GM23338 (cell line): ENCODE data around the gene DLGAP4. TPM values are rescaled to one million over a fixed set of nuclear protein-coding genes. Genes with fewer than 3 reads are reported as not detected.

Source experiments
- ATAC-seq: fragments of 200-7000 bp; cut with Tn5 transposase; 3 replicates; pipeline ENCODE4 v1.9.1; 2020
- DNase-seq: peaks from one replicate; pipeline ENCODE4 v3.0.0-alpha.2; 2015; ENCODE audit warnings: low spot score
- H2AFZ ChIP-seq: fragments of 200-600 bp; sonication (generic); 2 replicates; pipeline ENCODE4 v1.8.0; 2016; ENCODE audit warnings: antibody characterized with exemption, mild to moderate bottlenecking, moderate library complexity
- H3F3A ChIP-seq: fragments of 200-600 bp; sonication (generic); replicated peaks from 2 replicates; pipeline ENCODE4 v1.8.0; 2017; ENCODE audit warnings: antibody characterized with exemption, mixed run types, low read depth
- H3K27ac ChIP-seq: fragments of 200-600 bp; sonication (generic); 2 replicates; pipeline ENCODE4 v1.6.1; 2016; ENCODE audit warnings: low read depth
- H3K27me3 ChIP-seq: fragments of 200-600 bp; sonication (generic); 2 replicates; pipeline ENCODE4 v1.8.0; 2016; ENCODE audit warnings: mild to moderate bottlenecking, mixed run types, moderate library complexity; ENCODE audit not compliant: insufficient read depth
- H3K36me3 ChIP-seq: fragments of 200-600 bp; sonication (generic); 2 replicates; pipeline ENCODE4 v1.8.0; 2016; ENCODE audit warnings: mild to moderate bottlenecking; ENCODE audit not compliant: insufficient read depth
- H3K4me1 ChIP-seq: fragments of 200-600 bp; sonication (generic); 2 replicates; pipeline ENCODE4 v1.8.0; 2016; ENCODE audit warnings: mild to moderate bottlenecking, moderate library complexity; ENCODE audit not compliant: insufficient read depth
- H3K4me2 ChIP-seq: fragments of 200-600 bp; sonication (generic); 2 replicates; pipeline ENCODE4 v1.7.1; 2017; ENCODE audit warnings: mixed run types
- H3K4me3 ChIP-seq: fragments of 200-600 bp; sonication (generic); 2 replicates; pipeline ENCODE4 v1.6.1; 2016; ENCODE audit warnings: mixed run types
- H3K79me2 ChIP-seq: fragments of 200-600 bp; sonication (generic); replicated peaks from 2 replicates; pipeline ENCODE4 v1.8.0; 2017; ENCODE audit warnings: mild to moderate bottlenecking; ENCODE audit not compliant: insufficient read depth
- H3K9me2 ChIP-seq: fragments of 200-600 bp; sonication (generic); 2 replicates; pipeline ENCODE4 v1.8.0; 2017; ENCODE audit not compliant: insufficient read depth
- H4K20me1 ChIP-seq: fragments of 200-600 bp; sonication (generic); replicated peaks from 2 replicates; pipeline ENCODE4 v1.8.0; 2017; ENCODE audit warnings: mild to moderate bottlenecking; ENCODE audit not compliant: insufficient read depth
- H3K27ac Mint-ChIP-seq: 2 replicates; pipeline ENCODE4 v1.8.0; 2020; ENCODE audit warnings: inconsistent platforms, mild to moderate bottlenecking, moderate library complexity, mixed read lengths
- H3K27me3 Mint-ChIP-seq: 3 replicates; pipeline ENCODE4 v1.8.0; 2022; ENCODE audit warnings: low read depth, mild to moderate bottlenecking, moderate library complexity, mixed read lengths, inconsistent platforms; ENCODE audit not compliant: insufficient read depth, poor library complexity
- H3K36me3 Mint-ChIP-seq: 3 replicates; pipeline ENCODE4 v1.8.0; 2021; ENCODE audit warnings: low read depth, mild to moderate bottlenecking, inconsistent platforms, moderate library complexity, mixed read lengths
- H3K4me1 Mint-ChIP-seq: 3 replicates; pipeline ENCODE4 v1.8.0; 2020; ENCODE audit warnings: mild to moderate bottlenecking, inconsistent platforms, mixed read lengths
- H3K4me3 Mint-ChIP-seq: 3 replicates; pipeline ENCODE4 v1.8.0; 2021; ENCODE audit warnings: moderate library complexity, mild to moderate bottlenecking, inconsistent platforms, mixed read lengths
- H3K9me3 Mint-ChIP-seq: 3 replicates; pipeline ENCODE4 v1.8.0; 2020; ENCODE audit warnings: moderate library complexity, mild to moderate bottlenecking, inconsistent platforms, mixed read lengths
- CREB1 ChIP-seq: fragments of 250-450 bp; sonication (Bioruptor Pico); IDR thresholded peaks from 2 replicates; pipeline ENCODE4 v1.5.0; 2020; ENCODE audit warnings: low read depth, mild to moderate bottlenecking, moderate library complexity
- EZH2 ChIP-seq: fragments of 200-600 bp; sonication (generic); IDR thresholded peaks from one replicate; pipeline ENCODE4 v1.8.0; 2017; ENCODE audit warnings: antibody characterized with exemption, mild to moderate bottlenecking, low read depth; ENCODE audit not compliant: unreplicated experiment
- EZH2phosphoT487 ChIP-seq: fragments of 200-600 bp; sonication (generic); IDR thresholded peaks from one replicate; pipeline ENCODE4 v1.8.1; 2018; ENCODE audit warnings: antibody characterized with exemption; ENCODE audit not compliant: unreplicated experiment
- JUNB ChIP-seq: IDR thresholded peaks from one replicate; pipeline ENCODE4 v1.6.1; 2016; ENCODE audit warnings: antibody characterized with exemption; ENCODE audit not compliant: unreplicated experiment
- NANOG ChIP-seq: IDR thresholded peaks from 2 replicates; pipeline ENCODE4 v1.6.1; 2016; ENCODE audit warnings: antibody characterized with exemption, borderline replicate concordance
- STAT1 ChIP-seq: IDR thresholded peaks from one replicate; pipeline ENCODE4 v1.6.1; 2016; ENCODE audit warnings: antibody characterized with exemption; ENCODE audit not compliant: unreplicated experiment
- ZNF114 ChIP-seq: fragments of 250-450 bp; sonication (Bioruptor Pico); IDR thresholded peaks from 2 replicates; pipeline ENCODE4 v1.5.0; 2020; ENCODE audit warnings: mild to moderate bottlenecking, moderate library complexity
- ZNF331 ChIP-seq: fragments of 250-450 bp; sonication (Bioruptor Pico); IDR thresholded peaks from 2 replicates; pipeline ENCODE4 v1.5.0; 2020; ENCODE audit warnings: low read depth, mild to moderate bottlenecking, moderate library complexity
- polyA plus RNA-seq: library from polyadenylated mRNA; unstranded; fragments of >200 nt; fragmentation: Nextera tagmentation; extraction: Ambion mirVana; gene quantifications from 2 replicates; pipeline ENCODE4 v1.2.1, GENCODE V29; 2016
- total RNA-seq: library from RNA; depleted of rRNA; stranded (reverse); fragments of >200 nt; shearing (Covaris generic); gene quantifications from 2 replicates; pipeline ENCODE4 v1.2.3, GENCODE V29; 2014
- TF ChIP-seq, protein P1 (sequence below): IDR thresholded peaks from 2 replicates; pipeline ENCODE4 v1.6.1; 2016; ENCODE audit warnings: antibody characterized with exemption
- TF ChIP-seq, protein P2 (sequence below): IDR thresholded peaks from one replicate; pipeline ENCODE4 v1.6.1; 2018; ENCODE audit warnings: antibody characterized with exemption; ENCODE audit not compliant: unreplicated experiment
- TF ChIP-seq, protein P3 (sequence below): fragments of 250-450 bp; sonication (Bioruptor Pico); IDR thresholded peaks from 2 replicates; pipeline ENCODE4 v1.5.0; 2020; ENCODE audit warnings: mild to moderate bottlenecking, moderate library complexity

The DLGAP4 gene
- total and polyA plus RNA-seq, 2 experiments from 2014 or later = 46.1 to 52.2 TPM

DNA sequence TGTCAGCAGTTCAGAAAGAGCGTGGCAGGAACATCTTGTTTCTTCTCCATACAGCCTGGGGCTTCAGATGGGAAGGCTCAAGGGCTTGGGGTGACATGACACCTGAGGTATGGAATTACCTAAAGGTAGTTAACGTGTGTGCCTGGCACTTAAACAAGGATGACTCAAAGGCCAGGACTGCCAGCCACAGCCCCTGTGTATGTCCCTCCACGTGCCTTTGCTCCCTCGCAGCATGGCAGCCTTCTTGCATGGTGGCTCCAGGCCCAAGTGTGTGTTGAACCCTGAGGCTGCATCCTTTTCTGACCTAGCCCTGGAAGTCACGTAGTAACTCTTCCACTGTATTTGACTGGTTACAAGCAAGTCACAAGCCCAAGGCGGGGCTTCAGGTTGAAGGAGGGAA lies 201.6 kb downstream of the DLGAP4 start (continued):
- no peak for TF ChIP-seq ZNF114 (CRISPR knock-in tag)
- TF ChIP-seq EZH2phosphoT487 = no peak
- no peak for TF ChIP-seq EZH2
- TF ChIP-seq ZNF331 (CRISPR knock-in tag) = no peak
- TF ChIP-seq, protein P1, sequence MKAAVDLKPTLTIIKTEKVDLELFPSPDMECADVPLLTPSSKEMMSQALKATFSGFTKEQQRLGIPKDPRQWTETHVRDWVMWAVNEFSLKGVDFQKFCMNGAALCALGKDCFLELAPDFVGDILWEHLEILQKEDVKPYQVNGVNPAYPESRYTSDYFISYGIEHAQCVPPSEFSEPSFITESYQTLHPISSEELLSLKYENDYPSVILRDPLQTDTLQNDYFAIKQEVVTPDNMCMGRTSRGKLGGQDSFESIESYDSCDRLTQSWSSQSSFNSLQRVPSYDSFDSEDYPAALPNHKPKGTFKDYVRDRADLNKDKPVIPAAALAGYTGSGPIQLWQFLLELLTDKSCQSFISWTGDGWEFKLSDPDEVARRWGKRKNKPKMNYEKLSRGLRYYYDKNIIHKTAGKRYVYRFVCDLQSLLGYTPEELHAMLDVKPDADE = no peak
- no peak for TF ChIP-seq JUNB

- Mint-ChIP-seq H3K4me1 (no peaks in the 10 kb centered on the region), H3K27ac (no peak overlapping the region), H3K4me3 (no peak overlapping the region), H3K9me3 (no peaks in the 10 kb centered on the region), H3K27me3 (peaks cover 2% of the 10 kb centered on the region), H3K36me3 (peaks cover 21% of the 10 kb centered on the region; the same call in 2 of the 3 replicates)
- Histone ChIP-seq H3K27ac (no peak overlapping the region), H3K79me2 (no peaks in the 10 kb centered on the region), H3K9me2 (no peaks in the 10 kb centered on the region), H3K4me1 (no peaks in the 10 kb centered on the region), H3F3A (peaks cover 9% of the 10 kb centered on the region; the same call in 1 of the 2 replicates), H3K36me3 (peaks cover 6% of the 10 kb centered on the region; the same call in 1 of the 2 replicates), H3K4me2 (no peak overlapping the region), H3K27me3 (no peaks in the 10 kb centered on the region), H4K20me1 (peaks cover 13% of the 10 kb centered on the region; the same call in 1 of the 2 replicates), H2AFZ (no peak overlapping the region), H3K4me3 (no peak overlapping the region)
- DNase-seq (no peak), ATAC-seq (no peak)
- TF ChIP-seq, protein P2, sequence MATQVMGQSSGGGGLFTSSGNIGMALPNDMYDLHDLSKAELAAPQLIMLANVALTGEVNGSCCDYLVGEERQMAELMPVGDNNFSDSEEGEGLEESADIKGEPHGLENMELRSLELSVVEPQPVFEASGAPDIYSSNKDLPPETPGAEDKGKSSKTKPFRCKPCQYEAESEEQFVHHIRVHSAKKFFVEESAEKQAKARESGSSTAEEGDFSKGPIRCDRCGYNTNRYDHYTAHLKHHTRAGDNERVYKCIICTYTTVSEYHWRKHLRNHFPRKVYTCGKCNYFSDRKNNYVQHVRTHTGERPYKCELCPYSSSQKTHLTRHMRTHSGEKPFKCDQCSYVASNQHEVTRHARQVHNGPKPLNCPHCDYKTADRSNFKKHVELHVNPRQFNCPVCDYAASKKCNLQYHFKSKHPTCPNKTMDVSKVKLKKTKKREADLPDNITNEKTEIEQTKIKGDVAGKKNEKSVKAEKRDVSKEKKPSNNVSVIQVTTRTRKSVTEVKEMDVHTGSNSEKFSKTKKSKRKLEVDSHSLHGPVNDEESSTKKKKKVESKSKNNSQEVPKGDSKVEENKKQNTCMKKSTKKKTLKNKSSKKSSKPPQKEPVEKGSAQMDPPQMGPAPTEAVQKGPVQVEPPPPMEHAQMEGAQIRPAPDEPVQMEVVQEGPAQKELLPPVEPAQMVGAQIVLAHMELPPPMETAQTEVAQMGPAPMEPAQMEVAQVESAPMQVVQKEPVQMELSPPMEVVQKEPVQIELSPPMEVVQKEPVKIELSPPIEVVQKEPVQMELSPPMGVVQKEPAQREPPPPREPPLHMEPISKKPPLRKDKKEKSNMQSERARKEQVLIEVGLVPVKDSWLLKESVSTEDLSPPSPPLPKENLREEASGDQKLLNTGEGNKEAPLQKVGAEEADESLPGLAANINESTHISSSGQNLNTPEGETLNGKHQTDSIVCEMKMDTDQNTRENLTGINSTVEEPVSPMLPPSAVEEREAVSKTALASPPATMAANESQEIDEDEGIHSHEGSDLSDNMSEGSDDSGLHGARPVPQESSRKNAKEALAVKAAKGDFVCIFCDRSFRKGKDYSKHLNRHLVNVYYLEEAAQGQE = no peak
- TF ChIP-seq ZNF331 (CRISPR knock-in tag) (no peak), EZH2 (no peak), CREB1 (no peak), NANOG (no peak), ZNF114 (CRISPR knock-in tag) (no peak), EZH2phosphoT487 (no peak), STAT1 (no peak)
- TF ChIP-seq, protein P3, sequence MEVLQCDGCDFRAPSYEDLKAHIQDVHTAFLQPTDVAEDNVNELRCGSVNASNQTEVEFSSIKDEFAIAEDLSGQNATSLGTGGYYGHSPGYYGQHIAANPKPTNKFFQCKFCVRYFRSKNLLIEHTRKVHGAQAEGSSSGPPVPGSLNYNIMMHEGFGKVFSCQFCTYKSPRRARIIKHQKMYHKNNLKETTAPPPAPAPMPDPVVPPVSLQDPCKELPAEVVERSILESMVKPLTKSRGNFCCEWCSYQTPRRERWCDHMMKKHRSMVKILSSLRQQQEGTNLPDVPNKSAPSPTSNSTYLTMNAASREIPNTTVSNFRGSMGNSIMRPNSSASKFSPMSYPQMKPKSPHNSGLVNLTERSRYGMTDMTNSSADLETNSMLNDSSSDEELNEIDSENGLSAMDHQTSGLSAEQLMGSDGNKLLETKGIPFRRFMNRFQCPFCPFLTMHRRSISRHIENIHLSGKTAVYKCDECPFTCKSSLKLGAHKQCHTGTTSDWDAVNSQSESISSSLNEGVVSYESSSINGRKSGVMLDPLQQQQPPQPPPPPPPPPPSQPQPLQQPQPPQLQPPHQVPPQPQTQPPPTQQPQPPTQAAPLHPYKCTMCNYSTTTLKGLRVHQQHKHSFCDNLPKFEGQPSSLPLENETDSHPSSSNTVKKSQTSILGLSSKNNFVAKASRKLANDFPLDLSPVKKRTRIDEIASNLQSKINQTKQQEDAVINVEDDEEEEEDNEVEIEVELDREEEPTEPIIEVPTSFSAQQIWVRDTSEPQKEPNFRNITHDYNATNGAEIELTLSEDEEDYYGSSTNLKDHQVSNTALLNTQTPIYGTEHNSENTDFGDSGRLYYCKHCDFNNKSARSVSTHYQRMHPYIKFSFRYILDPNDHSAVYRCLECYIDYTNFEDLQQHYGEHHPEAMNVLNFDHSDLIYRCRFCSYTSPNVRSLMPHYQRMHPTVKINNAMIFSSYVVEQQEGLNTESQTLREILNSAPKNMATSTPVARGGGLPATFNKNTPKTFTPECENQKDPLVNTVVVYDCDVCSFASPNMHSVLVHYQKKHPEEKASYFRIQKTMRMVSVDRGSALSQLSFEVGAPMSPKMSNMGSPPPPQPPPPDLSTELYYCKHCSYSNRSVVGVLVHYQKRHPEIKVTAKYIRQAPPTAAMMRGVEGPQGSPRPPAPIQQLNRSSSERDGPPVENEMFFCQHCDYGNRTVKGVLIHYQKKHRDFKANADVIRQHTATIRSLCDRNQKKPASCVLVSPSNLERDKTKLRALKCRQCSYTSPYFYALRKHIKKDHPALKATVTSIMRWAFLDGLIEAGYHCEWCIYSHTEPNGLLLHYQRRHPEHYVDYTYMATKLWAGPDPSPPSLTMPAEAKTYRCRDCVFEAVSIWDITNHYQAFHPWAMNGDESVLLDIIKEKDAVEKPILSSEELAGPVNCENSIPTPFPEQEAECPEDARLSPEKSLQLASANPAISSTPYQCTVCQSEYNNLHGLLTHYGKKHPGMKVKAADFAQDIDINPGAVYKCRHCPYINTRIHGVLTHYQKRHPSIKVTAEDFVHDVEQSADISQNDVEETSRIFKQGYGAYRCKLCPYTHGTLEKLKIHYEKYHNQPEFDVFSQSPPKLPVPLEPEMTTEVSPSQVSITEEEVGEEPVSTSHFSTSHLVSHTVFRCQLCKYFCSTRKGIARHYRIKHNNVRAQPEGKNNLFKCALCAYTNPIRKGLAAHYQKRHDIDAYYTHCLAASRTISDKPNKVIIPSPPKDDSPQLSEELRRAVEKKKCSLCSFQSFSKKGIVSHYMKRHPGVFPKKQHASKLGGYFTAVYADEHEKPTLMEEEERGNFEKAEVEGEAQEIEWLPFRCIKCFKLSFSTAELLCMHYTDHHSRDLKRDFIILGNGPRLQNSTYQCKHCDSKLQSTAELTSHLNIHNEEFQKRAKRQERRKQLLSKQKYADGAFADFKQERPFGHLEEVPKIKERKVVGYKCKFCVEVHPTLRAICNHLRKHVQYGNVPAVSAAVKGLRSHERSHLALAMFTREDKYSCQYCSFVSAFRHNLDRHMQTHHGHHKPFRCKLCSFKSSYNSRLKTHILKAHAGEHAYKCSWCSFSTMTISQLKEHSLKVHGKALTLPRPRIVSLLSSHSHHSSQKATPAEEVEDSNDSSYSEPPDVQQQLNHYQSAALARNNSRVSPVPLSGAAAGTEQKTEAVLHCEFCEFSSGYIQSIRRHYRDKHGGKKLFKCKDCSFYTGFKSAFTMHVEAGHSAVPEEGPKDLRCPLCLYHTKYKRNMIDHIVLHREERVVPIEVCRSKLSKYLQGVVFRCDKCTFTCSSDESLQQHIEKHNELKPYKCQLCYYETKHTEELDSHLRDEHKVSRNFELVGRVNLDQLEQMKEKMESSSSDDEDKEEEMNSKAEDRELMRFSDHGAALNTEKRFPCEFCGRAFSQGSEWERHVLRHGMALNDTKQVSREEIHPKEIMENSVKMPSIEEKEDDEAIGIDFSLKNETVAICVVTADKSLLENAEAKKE (CRISPR knock-in tag) = no peak
Observed at GRCh38 chr20:36519012-36519719, 213.0 kb downstream of the DLGAP4 start.
